Fibroblast of skin of right quadriceps (primary cell): Measurements from ENCODE around the gene VSTM2B.
"Not testable (repeated sequence)": the region's sequence is repeated elsewhere in the genome, so short reads cannot be mapped to it uniquely, and the experiment has no call there.

Source experiments
- DNase-seq: peaks from one replicate; pipeline ENCODE4 v3.0.0-alpha.2; 2013

The VSTM2B gene

GRCh38 chr19:29548483-29549085 lies 22.8 kb downstream of the VSTM2B start:
- DNase-seq, result no peak

GRCh38 chr19:29549105-29550070 lies 23.6 kb downstream of the VSTM2B start:
- DNase-seq, result no peak

- DNase-seq, result no peak
These were observed 25.1 kb downstream of the VSTM2B start for GRCh38 chr19:29550896-29551295.

- DNase-seq, result no peak
These were observed 26.0 kb downstream of the VSTM2B start for GRCh38 chr19:29551774-29552173.

- no peak for DNase-seq
These were observed 26.9 kb downstream of the VSTM2B start for GRCh38 chr19:29552454-29553280.

GRCh38 chr19:29554149-29554548 lies 28.4 kb downstream of the VSTM2B start:
- DNase-seq, result no peak

GRCh38 chr19:29559110-29559509 lies 33.3 kb downstream of the VSTM2B start:
- DNase-seq, result not testable (repeated sequence)

GRCh38 chr19:29559743-29560142 lies 33.9 kb downstream of the VSTM2B start:
- no peak for DNase-seq

GRCh38 chr19:29560313-29561075 lies 34.7 kb downstream of the VSTM2B start:
- DNase-seq, result no peak

- DNase-seq, result no peak
These were observed 35.8 kb downstream of the VSTM2B start for GRCh38 chr19:29561601-29562000.

- no peak for DNase-seq
These were observed 36.8 kb downstream of the VSTM2B start for GRCh38 chr19:29562299-29563297.

GRCh38 chr19:29563486-29564101 lies 37.8 kb downstream of the VSTM2B start:
- DNase-seq, result no peak

- no peak for DNase-seq
These were observed 38.8 kb downstream of the VSTM2B start for GRCh38 chr19:29564574-29565005.

- DNase-seq, result no peak
These were observed 39.4 kb downstream of the VSTM2B start for GRCh38 chr19:29565171-29565570.

- DNase-seq, result no peak
These were observed 40.8 kb downstream of the VSTM2B start for GRCh38 chr19:29566496-29567054.

GRCh38 chr19:29567366-29567915 lies 41.6 kb downstream of the VSTM2B start:
- no peak for DNase-seq

- no peak for DNase-seq
These were observed 42.5 kb downstream of the VSTM2B start for GRCh38 chr19:29568036-29569025.

GRCh38 chr19:29569038-29569911 lies 43.5 kb downstream of the VSTM2B start:
- no peak for DNase-seq
